Stimulated activated naive CD8-positive, alpha-beta T cell treated with anti-CD3 and anti-CD28 coated beads, Interleukin-15, amount 100 ng/mL, for 72 hours (primary cell): ENCODE data around the gene RXRA.

ENCODE experiments used
- ATAC-seq: fragments of 150-1000 bp; cut with Tn5 transposase; 2 replicates; pipeline ENCODE4 v1.10.0; 2021; ENCODE audit warnings: mild to moderate bottlenecking, moderate library complexity
- DNase-seq, 2 donors: peaks; one replicate each; pipeline ENCODE4 v3.0.0; 2021 to 2022
- H3K27ac Mint-ChIP-seq, 2 donors: one replicate each; pipeline ENCODE4 v1.8.0; 2022; ENCODE audit warnings: mild to moderate bottlenecking in 2 of 2, mixed read lengths in 2 of 2, moderate library complexity in 2 of 2
- H3K27me3 Mint-ChIP-seq: one replicate; pipeline ENCODE4 v1.8.0; 2022; ENCODE audit warnings: mixed read lengths
- H3K4me1 Mint-ChIP-seq: one replicate; pipeline ENCODE4 v1.8.0; 2022; ENCODE audit warnings: mild to moderate bottlenecking, mixed read lengths
- H3K4me3 Mint-ChIP-seq, 2 donors: one replicate each; pipeline ENCODE4 v1.8.0; 2022; ENCODE audit warnings: mild to moderate bottlenecking in 2 of 2, mixed read lengths in 2 of 2, moderate library complexity in 1 of 2
- H3K9me3 Mint-ChIP-seq, 2 donors: one replicate each; pipeline ENCODE4 v1.8.0; 2022; ENCODE audit warnings: mixed read lengths in 2 of 2

Gene RXRA

DNA sequence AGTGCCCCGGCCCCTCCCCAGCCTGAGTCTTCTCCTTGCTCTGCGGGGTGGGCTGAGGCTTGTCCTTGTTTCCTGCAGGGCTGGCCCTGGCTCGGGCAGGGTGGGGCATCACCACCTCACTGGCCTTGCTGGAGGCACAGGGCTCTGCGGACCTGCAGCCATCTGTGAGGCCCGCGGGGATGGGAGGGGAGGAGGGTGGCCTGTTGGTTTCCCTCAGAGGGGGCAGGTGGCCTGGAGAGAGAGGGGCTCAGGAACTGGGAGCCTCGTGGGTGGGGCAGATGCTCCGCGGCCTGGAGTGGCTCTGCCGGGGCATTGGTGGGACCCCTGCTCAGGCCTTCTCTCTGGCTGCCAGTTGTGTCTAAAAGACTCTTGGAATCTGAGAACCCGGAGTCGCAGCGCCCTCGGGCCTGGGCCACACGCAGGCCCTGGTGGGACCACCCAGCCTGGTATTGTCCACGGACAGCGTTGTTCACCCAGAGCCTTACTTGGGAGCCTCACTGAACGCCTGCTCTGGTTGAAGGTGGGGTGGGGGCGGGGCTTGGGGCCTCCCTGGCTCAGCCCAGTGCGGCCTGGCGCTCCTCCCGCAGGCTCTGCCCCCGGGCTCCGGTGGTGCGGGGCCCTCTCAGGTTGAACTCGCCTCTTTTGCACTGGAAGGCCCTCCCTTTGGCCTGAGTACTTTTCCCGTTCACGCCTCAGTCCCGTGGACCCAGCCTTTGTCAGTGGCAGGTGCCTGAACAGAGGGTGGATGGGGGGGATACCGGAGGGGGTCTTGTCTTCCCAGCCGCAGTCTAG is 111.3 kb downstream of the RXRA start:
- Mint-ChIP-seq H3K27ac (no peak overlapping the region), H3K4me1 (peaks cover 8% of the 10 kb centered on the region), H3K27me3 (peaks cover 34% of the 10 kb centered on the region), H3K4me3 (no peak overlapping the region), H3K9me3 (no peaks in the 10 kb centered on the region)
- DNase-seq (no peak), ATAC-seq (peak; percentile 8)

DNA sequence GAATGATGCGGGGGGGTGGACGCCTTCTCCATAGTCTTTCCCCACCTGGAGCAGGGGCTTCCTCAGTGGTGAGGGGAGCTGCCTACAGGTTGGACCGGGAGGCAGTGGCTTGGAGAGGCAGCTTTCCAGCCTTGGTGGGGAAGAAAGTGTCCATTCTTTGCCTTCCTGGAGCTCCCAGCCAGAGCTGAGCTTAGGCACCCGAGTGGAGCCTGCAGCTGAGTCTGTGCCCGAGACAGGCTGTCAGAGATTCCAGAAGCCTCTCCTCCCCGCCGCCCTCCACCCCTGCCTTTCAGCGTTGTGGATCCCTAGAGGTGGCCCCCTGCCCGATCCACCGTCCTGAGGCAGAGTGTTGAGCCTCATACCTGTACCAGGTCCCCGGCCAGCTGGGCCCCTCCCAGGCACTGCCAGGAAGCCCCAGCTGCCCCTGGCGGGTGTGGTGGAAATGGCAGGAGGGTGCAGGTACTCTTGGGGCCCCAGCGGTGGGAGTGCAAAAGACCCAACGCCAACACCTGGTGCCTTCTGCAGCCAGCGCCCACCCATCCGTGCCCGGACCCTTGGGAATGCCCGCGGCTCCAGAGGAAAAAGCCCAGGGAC is 112.0 kb downstream of the RXRA start:
- Mint-ChIP-seq H3K9me3 (no peaks in the 10 kb centered on the region), H3K27ac (no peak overlapping the region), H3K4me3 (no peak overlapping the region), H3K27me3 (peaks cover 40% of the 10 kb centered on the region), H3K4me1 (peaks cover 14% of the 10 kb centered on the region)
- DNase-seq = no peak
- ATAC-seq = no peak

DNA sequence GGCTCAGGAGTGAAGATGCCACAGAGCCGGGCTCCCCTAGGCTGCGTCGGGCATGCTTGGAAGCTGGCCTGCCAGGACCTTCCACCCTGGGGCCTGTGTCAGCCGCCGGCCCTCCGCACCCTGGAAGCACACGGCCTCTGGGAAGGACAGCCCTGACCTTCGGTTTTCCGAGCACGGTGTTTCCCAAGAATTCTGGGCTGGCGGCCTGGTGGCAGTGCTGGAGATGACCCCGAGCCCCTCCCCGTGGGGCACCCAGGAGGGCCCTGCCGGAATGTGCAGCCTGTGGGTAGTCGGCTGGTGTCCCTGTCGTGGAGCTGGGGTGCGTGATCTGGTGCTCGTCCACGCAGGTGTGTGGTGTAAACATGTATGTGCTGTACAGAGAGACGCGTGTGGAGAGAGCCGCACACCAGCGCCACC is 113.1 kb downstream of the RXRA start:
- no peak for ATAC-seq
- Mint-ChIP-seq H3K27ac (no peak overlapping the region), H3K4me1 (peaks cover 23% of the 10 kb centered on the region), H3K4me3 (no peak overlapping the region), H3K9me3 (no peaks in the 10 kb centered on the region), H3K27me3 (peaks cover 40% of the 10 kb centered on the region)
- DNase-seq = no peak

DNA sequence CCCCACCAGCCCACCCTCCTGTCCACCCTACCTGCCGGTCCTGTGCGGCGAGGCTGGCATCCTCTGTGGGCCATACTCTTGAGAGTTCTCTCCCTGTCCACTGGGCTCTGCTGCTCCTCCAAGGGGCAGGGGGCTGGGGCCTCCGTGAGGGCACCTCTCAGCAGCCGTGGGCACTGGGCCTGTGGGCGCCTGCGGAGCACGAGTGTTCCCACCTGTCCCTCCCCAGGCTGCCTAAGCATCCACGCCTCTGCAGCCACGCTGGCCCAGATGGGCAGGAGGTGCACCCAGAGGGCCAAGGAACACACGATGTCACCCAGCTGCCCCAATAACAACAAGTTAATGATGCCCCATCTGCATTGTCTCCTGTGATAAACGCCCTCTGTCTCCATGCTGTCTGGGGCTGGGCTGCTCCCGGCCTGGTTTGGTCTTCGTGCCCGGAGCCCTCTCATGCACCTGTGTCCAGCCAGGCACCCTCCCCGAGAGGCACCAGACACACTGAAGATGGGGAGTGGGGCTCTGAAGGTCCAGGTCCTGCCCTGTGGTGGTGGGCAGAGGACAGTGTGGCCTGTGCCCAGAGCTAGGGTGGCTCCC is 114.5 kb downstream of the RXRA start:
- H3K4me3 Mint-ChIP-seq = no peak overlapping the region
- H3K27me3 Mint-ChIP-seq = peaks cover 48% of the 10 kb centered on the region
- H3K4me1 Mint-ChIP-seq = peaks cover 23% of the 10 kb centered on the region
- H3K9me3 Mint-ChIP-seq = peaks cover 0 to 7% of the 10 kb centered on the region in 2 donors
- ATAC-seq (no peak), DNase-seq (no peak)
- H3K27ac Mint-ChIP-seq = no peak overlapping the region

DNA sequence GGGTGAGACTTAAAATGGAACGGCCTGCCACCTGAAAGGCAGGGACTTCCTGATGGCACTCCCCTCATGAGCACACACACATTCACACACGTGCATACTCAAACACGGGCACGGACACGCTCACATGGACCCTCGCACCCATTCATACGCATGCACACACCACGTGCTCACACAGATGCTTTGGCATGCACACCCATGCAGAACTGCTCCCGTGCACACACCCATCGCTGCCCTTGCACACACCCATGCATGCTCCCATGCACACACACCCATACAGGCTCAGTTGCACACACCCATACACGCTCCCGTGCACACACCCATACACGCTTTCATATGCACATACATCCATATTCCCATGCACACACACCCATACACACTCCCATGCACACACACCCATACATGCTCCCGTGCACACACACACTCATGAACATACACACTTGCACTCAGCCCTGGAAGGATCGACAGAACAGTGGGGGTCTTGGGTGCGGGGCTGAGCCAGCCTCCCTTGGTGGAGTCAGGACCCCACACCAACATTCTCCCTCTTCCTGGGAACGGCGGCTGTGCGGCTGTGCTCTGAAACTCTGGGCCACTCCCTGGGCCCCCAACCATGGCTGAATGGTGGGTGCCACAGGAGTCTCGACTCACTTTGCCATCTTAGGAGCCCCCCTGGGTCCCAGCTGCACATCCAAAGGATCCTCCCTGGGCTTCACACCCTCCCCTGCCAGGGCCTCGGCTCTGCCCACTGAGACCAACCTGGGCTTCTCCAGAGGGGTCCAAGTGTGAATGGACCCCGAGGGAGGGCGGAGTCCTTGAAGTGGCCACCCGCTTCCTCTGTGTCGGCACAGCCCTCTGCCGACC is 115.2 kb downstream of the RXRA start:
- Mint-ChIP-seq H3K9me3 (peaks cover 0 to 7% of the 10 kb centered on the region in 2 donors), H3K4me1 (peaks cover 23% of the 10 kb centered on the region), H3K4me3 (no peak overlapping the region), H3K27me3 (peaks cover 48% of the 10 kb centered on the region), H3K27ac (no peak overlapping the region)
- DNase-seq (no peak), ATAC-seq (no peak)

DNA sequence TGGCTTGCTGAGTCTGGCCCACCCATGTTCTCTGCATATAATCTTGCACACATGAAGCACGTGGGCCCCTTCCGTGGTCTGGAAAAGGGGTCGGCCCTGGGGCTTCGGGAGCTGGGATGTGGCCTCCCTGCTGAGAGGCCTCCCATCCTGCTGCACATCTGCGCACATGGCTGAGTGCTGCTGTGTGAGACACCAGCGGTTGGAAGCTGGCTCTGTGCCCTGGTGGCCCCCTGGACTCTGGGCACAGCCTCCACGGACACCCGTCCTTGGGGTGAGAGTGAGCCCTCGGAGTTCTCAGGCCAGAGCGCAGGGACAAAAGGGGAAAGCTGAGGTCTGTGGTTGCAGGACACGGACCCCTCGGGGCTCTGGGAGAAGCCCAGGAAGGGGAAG is 115.8 kb downstream of the RXRA start:
- Mint-ChIP-seq H3K4me3 (no peak overlapping the region), H3K9me3 (peaks cover 0 to 7% of the 10 kb centered on the region in 2 donors), H3K27ac (no peak overlapping the region), H3K4me1 (peaks cover 23% of the 10 kb centered on the region), H3K27me3 (peaks cover 48% of the 10 kb centered on the region)
- no peak for ATAC-seq
- no peak for DNase-seq

DNA sequence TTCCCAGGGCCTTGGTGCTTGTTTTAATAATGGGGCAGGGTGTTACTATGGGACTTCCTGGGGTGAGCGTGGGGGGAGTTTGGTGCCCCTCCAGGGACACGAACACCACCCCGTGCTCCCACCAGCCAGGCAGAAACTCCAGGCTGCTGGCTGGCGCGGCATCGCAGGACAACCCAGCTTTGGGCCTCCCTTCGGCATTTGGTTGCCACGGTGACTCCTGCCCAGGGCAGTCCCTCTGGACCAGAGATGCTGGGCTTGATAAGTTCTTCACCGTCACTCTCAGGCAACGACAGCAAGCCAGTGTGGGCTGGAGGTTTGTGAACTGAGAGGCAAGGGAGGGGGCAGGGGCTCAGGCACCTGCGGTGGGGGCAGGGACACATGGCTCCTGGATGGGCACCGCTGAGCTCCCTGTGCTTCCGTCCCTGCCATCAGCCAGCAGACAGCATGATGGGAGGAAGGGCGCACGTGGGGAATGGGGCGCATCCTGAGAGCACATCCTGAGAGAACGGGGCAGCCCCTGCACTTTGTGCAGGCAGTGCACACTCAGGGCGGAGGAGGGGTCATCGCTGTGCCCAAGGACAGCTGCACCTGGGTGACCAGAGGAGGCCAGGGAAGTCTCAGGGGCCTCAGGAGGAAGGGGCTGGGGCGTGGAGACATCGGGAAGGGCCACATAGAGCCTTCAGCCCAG is 116.4 kb downstream of the RXRA start:
- Mint-ChIP-seq H3K4me1 (peaks cover 23% of the 10 kb centered on the region), H3K27ac (peak overlapping the region in 1 of 2 donors; percentile 86), H3K9me3 (peaks cover 0 to 7% of the 10 kb centered on the region in 2 donors), H3K27me3 (peaks cover 48% of the 10 kb centered on the region), H3K4me3 (peak overlapping the region in 1 of 2 donors; percentile 54)
- ATAC-seq = no peak
- no peak for DNase-seq

DNA sequence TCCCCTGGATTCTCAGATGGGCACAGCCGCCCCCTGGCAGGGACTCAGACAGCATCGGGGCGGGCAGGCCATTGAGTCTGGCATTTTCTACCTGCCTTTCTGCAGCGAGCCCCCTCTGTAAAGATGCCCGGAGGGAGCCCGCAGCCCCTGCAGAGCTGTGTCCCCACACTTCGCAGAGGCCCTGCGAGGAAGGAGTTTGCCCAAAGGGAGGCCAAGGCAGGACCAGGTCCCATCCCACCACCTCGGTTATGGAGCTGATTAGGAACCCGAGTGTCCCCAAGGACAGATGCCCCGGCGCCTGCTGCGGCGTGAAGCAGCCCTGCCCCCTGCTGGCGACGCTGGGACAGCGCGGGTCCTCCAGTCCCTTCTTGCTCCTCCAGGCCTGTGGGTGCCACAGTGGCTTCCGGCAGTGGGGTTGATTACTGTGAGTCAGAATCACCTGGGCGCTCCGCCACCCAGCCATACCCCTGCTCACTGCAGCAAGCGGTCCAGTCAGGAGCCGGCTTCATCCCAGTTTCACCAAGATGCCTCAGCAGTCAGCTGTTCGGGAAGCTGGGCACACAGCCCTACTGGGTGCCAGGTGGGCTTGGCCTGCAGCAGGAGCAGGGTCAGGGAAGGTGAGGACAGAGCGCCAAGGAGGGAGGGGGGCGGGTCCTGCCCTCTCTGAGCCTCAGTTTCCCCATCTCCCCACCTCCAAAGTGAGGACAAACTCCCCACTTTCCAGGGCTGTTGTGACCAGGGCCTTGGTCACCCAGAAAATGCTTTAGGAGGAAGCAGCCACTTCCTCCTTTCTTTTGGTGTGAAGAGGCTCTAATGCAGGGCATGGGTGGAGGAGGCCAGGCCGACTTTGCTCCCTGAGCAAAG is 117.2 kb downstream of the RXRA start:
- H3K4me3 Mint-ChIP-seq = peak overlapping the region in 1 of 2 donors; percentile 37
- peaks cover 2 to 11% of the 10 kb centered on the region in 2 donors for H3K9me3 Mint-ChIP-seq
- peak; percentile 100 for ATAC-seq
- peaks cover 48% of the 10 kb centered on the region for H3K27me3 Mint-ChIP-seq
- peak overlapping the region; percentile 36 to 86 for H3K27ac Mint-ChIP-seq
- peaks cover 23% of the 10 kb centered on the region for H3K4me1 Mint-ChIP-seq
- peak; percentile 86 to 91 for DNase-seq

DNA sequence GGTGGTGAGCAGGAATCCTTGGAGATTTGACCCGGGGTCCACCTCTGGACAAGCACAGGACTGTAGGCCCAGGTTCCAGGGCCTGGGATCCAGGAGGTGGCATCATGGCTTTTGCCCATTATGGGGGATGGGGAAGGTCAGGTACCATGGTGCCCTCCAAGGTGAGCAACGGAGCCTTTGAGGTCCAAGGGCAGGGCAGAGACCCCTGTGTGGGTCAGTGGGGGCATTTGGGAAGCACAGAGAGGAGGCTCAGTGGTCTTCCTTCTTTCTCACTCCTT is 117.7 kb downstream of the RXRA start:
- peaks cover 23% of the 10 kb centered on the region for H3K4me1 Mint-ChIP-seq
- H3K27ac Mint-ChIP-seq = no peak overlapping the region
- H3K9me3 Mint-ChIP-seq = peaks cover 7 to 17% of the 10 kb centered on the region in 2 donors
- peak overlapping the region in 1 of 2 donors; percentile 37 for H3K4me3 Mint-ChIP-seq
- no peak for ATAC-seq
- no peak for DNase-seq
- H3K27me3 Mint-ChIP-seq = peaks cover 48% of the 10 kb centered on the region

DNA sequence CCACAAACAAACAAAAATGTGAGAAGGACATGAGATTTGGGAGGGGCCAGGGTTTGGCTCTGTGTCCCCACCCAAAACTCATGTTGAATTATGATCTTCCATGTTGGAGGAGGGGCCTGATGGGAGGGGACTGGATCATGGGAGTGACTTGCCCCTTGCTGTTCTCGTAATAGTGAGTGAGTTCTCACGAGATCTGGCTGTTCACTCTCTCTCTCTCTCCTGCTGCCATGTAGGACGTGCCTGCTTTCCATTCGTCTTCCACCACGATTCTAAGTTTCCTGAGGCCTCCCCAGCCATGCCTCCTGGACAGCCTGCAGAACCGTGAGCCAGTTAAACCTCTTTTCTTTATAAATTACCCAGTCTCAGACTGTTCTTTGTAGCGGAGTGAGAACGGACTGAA is 118.7 kb downstream of the RXRA start:
- DNase-seq = no peak
- no peak for ATAC-seq
- Mint-ChIP-seq H3K27me3 (peaks cover 40% of the 10 kb centered on the region), H3K4me1 (peaks cover 23% of the 10 kb centered on the region), H3K27ac (no peak overlapping the region), H3K9me3 (peaks cover 11 to 19% of the 10 kb centered on the region in 2 donors), H3K4me3 (no peak overlapping the region)

DNA sequence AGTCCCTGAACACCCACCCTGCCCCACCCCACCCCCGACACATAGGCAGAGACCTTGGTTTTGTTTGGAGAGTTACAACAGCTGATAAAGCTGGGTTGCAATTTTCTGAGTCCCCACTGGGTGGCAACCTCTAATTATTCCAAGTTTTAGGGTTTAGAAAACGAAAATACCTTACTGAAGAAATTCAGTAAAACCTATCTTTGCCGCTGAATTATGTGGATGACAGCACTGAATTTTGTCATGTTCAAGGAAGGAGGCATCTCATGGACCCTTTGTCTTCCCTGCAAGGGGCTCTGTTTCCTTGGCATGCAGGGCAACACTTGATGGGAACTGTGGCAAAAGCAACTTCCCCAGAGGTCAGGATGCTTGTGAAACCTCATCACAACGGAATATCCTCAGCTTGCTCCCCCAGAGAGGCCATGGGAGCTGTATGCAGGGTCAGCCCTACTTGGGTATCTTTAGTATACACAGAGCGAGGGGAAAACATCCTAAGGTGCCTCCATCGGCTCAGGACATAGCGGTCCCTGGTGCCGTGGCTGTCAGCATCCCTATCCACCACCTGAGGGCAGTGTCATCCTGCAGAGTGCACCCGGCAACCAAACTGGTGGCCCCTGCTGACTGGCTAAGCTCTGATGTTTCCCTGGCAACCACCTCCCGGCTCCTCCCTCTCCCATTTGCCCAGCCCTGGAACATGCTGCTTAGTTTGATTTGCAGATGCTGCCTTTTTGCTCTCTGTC is 123.1 kb downstream of the RXRA start:
- H3K9me3 Mint-ChIP-seq = peaks cover 11 to 19% of the 10 kb centered on the region in 2 donors
- no peak overlapping the region for H3K27ac Mint-ChIP-seq
- DNase-seq = peak; percentile 75 to 83
- peak; percentile 98 for ATAC-seq
- H3K4me1 Mint-ChIP-seq = no peaks in the 10 kb centered on the region
- peaks cover 8% of the 10 kb centered on the region for H3K27me3 Mint-ChIP-seq
- no peak overlapping the region for H3K4me3 Mint-ChIP-seq

DNA sequence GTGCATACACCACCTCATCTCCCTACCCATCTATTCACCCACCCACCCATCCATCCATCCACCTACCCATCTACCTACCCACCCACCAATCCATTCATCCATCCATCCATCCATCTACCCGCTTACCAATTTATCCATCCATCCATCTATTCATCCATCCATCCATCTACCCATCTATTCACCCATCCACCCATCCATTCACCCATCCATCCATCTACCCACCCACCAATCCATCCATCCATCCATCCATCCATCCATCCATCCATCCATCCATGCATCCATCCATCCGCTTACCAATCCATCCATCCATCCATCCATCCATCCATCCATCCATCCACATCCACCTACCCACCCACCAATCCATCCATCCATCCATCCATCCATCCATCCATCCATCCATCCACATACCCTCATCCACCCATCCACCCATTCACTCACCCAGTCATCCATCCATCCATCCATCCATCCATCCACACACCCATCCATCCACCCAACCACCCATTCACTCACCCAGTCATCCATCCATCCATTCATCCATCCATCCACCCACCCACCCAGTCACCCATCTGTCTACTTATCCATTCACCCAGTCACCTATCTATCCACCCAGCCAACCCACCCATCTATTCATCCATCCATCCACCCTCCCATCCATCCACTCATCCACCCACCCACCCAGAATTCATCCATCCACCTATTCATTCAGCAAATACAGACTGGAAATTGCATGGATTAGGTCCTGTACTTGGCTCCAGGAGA is 125.6 kb downstream of the RXRA start:
- Mint-ChIP-seq H3K4me3 (no peak overlapping the region), H3K27ac (no peak overlapping the region), H3K4me1 (peaks cover 14% of the 10 kb centered on the region), H3K27me3 (no peaks in the 10 kb centered on the region), H3K9me3 (peaks cover 11 to 12% of the 10 kb centered on the region in 2 donors)
- DNase-seq (no peak), ATAC-seq (no peak)

DNA sequence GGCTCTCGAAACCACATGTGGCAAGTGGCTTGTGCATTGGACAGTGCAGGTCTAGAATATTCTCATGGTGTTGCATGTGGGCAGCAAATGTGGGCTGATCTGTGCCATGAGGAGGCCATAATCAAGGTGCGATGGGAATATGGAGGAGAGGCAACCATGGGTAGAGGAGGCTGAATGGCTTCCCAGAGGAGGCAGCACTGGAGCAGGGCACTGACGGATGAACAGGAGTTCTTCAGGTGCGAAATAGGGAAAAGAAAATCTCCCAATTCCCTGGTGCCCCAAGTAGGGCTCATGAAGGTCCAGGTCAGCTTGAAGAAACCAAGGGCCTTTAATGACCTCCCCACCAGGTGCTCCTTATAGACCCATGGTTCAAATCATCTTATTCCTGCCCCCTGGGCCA is 126.5 kb downstream of the RXRA start:
- Mint-ChIP-seq H3K4me1 (peaks cover 20% of the 10 kb centered on the region), H3K27ac (no peak overlapping the region), H3K27me3 (no peaks in the 10 kb centered on the region), H3K9me3 (peaks cover 11 to 12% of the 10 kb centered on the region in 2 donors), H3K4me3 (no peak overlapping the region)
- DNase-seq = no peak
- ATAC-seq = no peak
